BLaER1 treated with 17β-estradiol and CSF1 and Interleukin-3, amounts not matched to agents 10 nM and 100 nM (cell line): ENCODE results near the gene RUNX3.

Experiments
- H3K27ac ChIP-seq, 11 experiments: shearing (Covaris generic); formaldehyde crosslinking; 2 replicates each; pipeline ENCODE4 v1.8.1; 2022
- H3K27me3 ChIP-seq, 11 experiments: shearing (Covaris generic); formaldehyde crosslinking; 2 replicates each; pipeline ENCODE4 v1.8.1; 2022
- H3K36me3 ChIP-seq, 11 experiments: shearing (Covaris generic); formaldehyde crosslinking; 2 replicates each; pipeline ENCODE4 v1.8.1; 2022
- H3K4me1 ChIP-seq, 10 experiments: shearing (Covaris generic); formaldehyde crosslinking; 2 replicates each; pipeline ENCODE4 v1.8.1; 2022
- H3K4me2 ChIP-seq, 11 experiments: shearing (Covaris generic); formaldehyde crosslinking; 2 replicates each; pipeline ENCODE4 v1.8.1; 2022
- H3K4me3 ChIP-seq, 10 experiments: shearing (Covaris generic); formaldehyde crosslinking; 2 replicates each; pipeline ENCODE4 v1.8.1; 2022
- H3K9ac ChIP-seq, 11 experiments: shearing (Covaris generic); formaldehyde crosslinking; 2 replicates each; pipeline ENCODE4 v1.8.1; 2022
- H3K9me3 ChIP-seq, 11 experiments: shearing (Covaris generic); formaldehyde crosslinking; replicated peaks in 1 of 11; 2 replicates each; pipeline ENCODE4 v1.8.1; 2022
- H4K20me1 ChIP-seq, 11 experiments: shearing (Covaris generic); formaldehyde crosslinking; 2 replicates each; pipeline ENCODE4 v1.8.1; 2022
- Cebpa-rat ChIP-seq, 11 experiments: shearing (Covaris generic); IDR thresholded peaks; 2 replicates each; pipeline ENCODE4 v1.8.1; 2022

The RUNX3 gene

DNA sequence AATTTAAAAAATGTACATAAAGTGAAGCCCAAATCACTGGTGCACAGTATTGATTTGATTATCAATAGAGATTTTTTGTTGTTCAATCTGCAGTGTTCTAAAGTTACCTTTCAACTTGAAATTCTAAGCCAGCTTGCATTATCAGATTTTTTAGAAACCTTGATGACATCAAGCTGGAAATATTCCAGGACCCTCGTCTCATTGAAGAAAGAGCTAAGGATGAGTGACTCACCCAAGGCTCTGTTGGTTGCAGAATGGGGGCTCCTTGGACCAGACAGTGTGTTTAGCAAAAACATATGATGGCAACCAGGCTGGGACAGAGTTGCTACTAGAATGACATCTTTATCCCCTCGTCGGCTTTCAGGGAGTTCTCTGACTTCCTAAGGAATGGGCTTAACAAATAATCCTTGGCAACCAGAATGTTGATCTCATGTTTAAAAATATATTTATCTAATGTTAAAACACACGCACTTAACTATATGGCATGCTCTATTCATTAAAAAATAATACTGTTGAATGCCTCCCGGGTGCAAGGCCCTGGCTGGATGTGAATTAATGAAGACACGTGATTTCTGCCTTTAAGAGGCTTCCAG lies 79.7 kb downstream of the RUNX3 start:
- H3K4me1 ChIP-seq = peaks cover 23 to 42% (median 33%) of the 10 kb centered on the region in 10 experiments
- H4K20me1 ChIP-seq = peaks cover 0 to 21% (median 12%) of the 10 kb centered on the region in 11 experiments; a peak in 9 of 22 replicates
- no peak overlapping the region for H3K27ac ChIP-seq
- no peak overlapping the region for H3K4me3 ChIP-seq
- H3K4me2 ChIP-seq = no peak overlapping the region
- no peak overlapping the region for H3K9ac ChIP-seq
- no peak for TF ChIP-seq Cebpa-rat (IDR thresholded peaks at IDR 0.05)
- H3K27me3 ChIP-seq = peaks cover 0 to 10% (median 0%) of the 10 kb centered on the region in 11 experiments; a peak in 2 of 22 replicates
- no peaks in the 10 kb centered on the region for H3K9me3 ChIP-seq
- H3K36me3 ChIP-seq = peaks cover 0 to 3% (median 2%) of the 10 kb centered on the region in 11 experiments; a peak in 5 of 22 replicates

DNA sequence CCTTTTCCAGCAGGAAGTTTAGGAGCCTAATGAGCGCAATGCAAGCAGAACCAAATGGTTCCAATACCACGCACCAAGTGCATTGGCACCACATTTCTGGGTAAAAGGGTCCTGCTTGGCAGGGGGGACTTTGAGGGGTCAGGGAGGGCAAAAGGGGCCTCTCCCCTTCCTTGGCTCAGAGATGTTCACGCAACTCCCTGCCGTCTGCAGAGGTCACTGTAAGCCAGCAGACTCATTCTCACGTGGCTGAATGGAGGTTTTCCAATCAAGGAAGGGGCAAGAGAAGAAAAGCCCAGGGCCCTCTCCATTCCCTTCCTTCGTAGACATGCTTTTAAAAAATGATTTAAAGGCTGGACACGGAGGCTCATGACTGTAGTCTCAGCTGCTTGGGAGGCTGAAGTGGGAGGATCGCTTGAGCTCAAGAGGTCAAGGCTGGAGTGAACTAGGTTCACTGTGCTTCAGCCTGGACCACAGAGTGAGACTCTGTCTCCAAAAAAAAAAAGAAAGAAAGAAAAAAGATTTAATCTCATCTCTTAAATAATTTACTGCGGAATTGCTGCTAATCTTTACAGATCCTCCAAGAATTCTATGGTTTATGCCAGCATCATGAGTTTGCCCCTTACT lies 80.3 kb downstream of the RUNX3 start:
- Histone ChIP-seq H3K27ac (no peak overlapping the region), H3K4me2 (peak overlapping the region; percentile 5 to 100 (median 98); a peak in 14 of 22 replicates), H3K9me3 (no peaks in the 10 kb centered on the region), H3K27me3 (peaks cover 0 to 10% (median 0%) of the 10 kb centered on the region in 11 experiments; a peak in 2 of 22 replicates), H3K9ac (no peak overlapping the region), H3K36me3 (peaks cover 0 to 10% (median 8%) of the 10 kb centered on the region in 11 experiments; a peak in 12 of 22 replicates), H3K4me1 (peaks cover 23 to 42% (median 33%) of the 10 kb centered on the region in 10 experiments), H4K20me1 (peaks cover 0 to 22% (median 12%) of the 10 kb centered on the region in 11 experiments; a peak in 9 of 22 replicates), H3K4me3 (no peak overlapping the region)
- no peak for TF ChIP-seq Cebpa-rat (IDR thresholded peaks at IDR 0.05)
